Fibroblast of lung (primary cell): Measurements from ENCODE around the gene FBLN2. TPM values are rescaled to one million over a fixed set of nuclear protein-coding genes. Genes with fewer than 3 reads are reported as not detected.

Experiments used
- DNase-seq, 2 donors: peaks; one replicate each; pipeline versions ENCODE4 v3.0.0 to v3.0.0-alpha.2; 2010; ENCODE audit warnings: low read depth in 2 of 2
- H2AFZ ChIP-seq: 2 replicates; pipeline ENCODE4 v1.5.1; 2012; ENCODE audit warnings: low read length, control low read depth, inconsistent platforms
- H3K27ac ChIP-seq: 2 replicates; pipeline ENCODE4 v1.5.1; 2011; ENCODE audit warnings: low read length, control low read depth; ENCODE audit not compliant: insufficient read depth
- H3K27me3 ChIP-seq: 2 replicates; pipeline ENCODE4 v1.5.1; 2011; ENCODE audit warnings: mild to moderate bottlenecking, low read length; ENCODE audit not compliant: control insufficient read depth, insufficient read depth
- H3K36me3 ChIP-seq: 2 replicates; pipeline ENCODE4 v1.5.1; 2011; ENCODE audit warnings: low read length; ENCODE audit not compliant: control insufficient read depth, insufficient read depth
- H3K4me1 ChIP-seq: 2 replicates; pipeline ENCODE4 v1.5.1; 2011; ENCODE audit warnings: low read length; ENCODE audit not compliant: control insufficient read depth, insufficient read depth; ENCODE audit errors: extremely low read depth
- H3K4me2 ChIP-seq: 2 replicates; pipeline ENCODE4 v1.5.1; 2011; ENCODE audit warnings: low read length, control low read depth; ENCODE audit not compliant: insufficient read depth; ENCODE audit errors: extremely low read depth
- H3K4me3 ChIP-seq, 4 experiments: fragments of 200-600 bp in 1 of 4; sonication (generic) in 1 of 4; replicated peaks in 1 of 4; 2 replicates each; pipeline ENCODE4 v1.5.1; 2011 to 2016; ENCODE audit warnings: low read length in 4 of 4, low read depth in 3 of 4, mild to moderate bottlenecking in 3 of 4, control low read depth in 2 of 4, inconsistent platforms in 1 of 4, mixed read lengths in 1 of 4; ENCODE audit not compliant: insufficient read depth in 1 of 4; ENCODE audit errors: control extremely low read depth in 1 of 4
- H3K79me2 ChIP-seq: 2 replicates; pipeline ENCODE4 v1.5.1; 2012; ENCODE audit warnings: mild to moderate bottlenecking, low read length, inconsistent platforms; ENCODE audit not compliant: control insufficient read depth, insufficient read depth
- H3K9ac ChIP-seq: 2 replicates; pipeline ENCODE4 v1.5.1; 2011; ENCODE audit warnings: mild to moderate bottlenecking, low read length, control low read depth; ENCODE audit not compliant: insufficient read depth
- H3K9me3 ChIP-seq: 2 replicates; pipeline ENCODE4 v1.5.1; 2012; ENCODE audit warnings: low read depth, low read length; ENCODE audit not compliant: control insufficient read depth, insufficient read depth
- H4K20me1 ChIP-seq: 2 replicates; pipeline ENCODE4 v1.5.1; 2011; ENCODE audit warnings: low read length; ENCODE audit not compliant: control insufficient read depth, insufficient read depth; ENCODE audit errors: extremely low read depth
- CTCF ChIP-seq, 2 donors: IDR thresholded peaks in 1 of 2; conservative IDR thresholded peaks in 1 of 2; 1 replicate in 1 of 2; 2 replicates in 1 of 2; pipeline ENCODE4 v1.5.1; 2011 to 2012; ENCODE audit warnings: low read length in 2 of 2, control low read depth in 1 of 2, inconsistent platforms in 1 of 2, low read depth in 1 of 2, mild to moderate bottlenecking in 1 of 2
- EZH2 ChIP-seq: IDR thresholded peaks from 2 replicates; pipeline ENCODE4 v1.5.1; 2012; ENCODE audit warnings: low read length, control low read depth, mild to moderate bottlenecking; ENCODE audit errors: missing control alignments
- polyA plus RNA-seq, 2 donors: library from polyadenylated mRNA; depleted of rRNA in 1 of 2; stranded (reverse) in 1 of 2; unstranded in 1 of 2; fragments of >200 nt; gene quantifications; 2 replicates each; pipeline ENCODE4 v1.2.1, GENCODE V29; 2011 to 2012; ENCODE audit warnings: missing spikeins in 1 of 2
- total RNA-seq: library from RNA; depleted of rRNA; stranded (reverse); fragments of >200 nt; gene quantifications from 2 replicates; pipeline ENCODE4 v1.2.1, GENCODE V29; 2014

FBLN2 gene
- total and polyA plus RNA-seq, 2 donors (not counting 1 experiment from before 2014, with no cell fraction given), result 25.4 to 138 TPM

- Histone ChIP-seq H2AFZ (no peak overlapping the region), H3K27me3 (no peaks in the 10 kb centered on the region), H3K79me2 (no peaks in the 10 kb centered on the region), H4K20me1 (no peaks in the 10 kb centered on the region), H3K4me2 (peak overlapping the region; percentile 40), H3K9ac (no peak overlapping the region), H3K4me1 (no peaks in the 10 kb centered on the region), H3K4me3 (peak overlapping the region in 1 of 4 experiments; percentile 11), H3K36me3 (no peaks in the 10 kb centered on the region), H3K27ac (no peak overlapping the region), H3K9me3 (no peaks in the 10 kb centered on the region)
- no peak for TF ChIP-seq EZH2
- no peak for TF ChIP-seq CTCF (conservative IDR thresholded peaks at IDR 0.05 in 1 of 2, IDR thresholded peaks at IDR 0.05 in 1 of 2; ENCODE audit: low read depth in 1 of 2, low read length in 2 of 2)
- peak; percentile 57 to 74 for DNase-seq
Measured at GRCh38 chr3:13647298-13648059, 98.6 kb downstream of the FBLN2 start.

GRCh38 chr3:13648060-13649001 is 99.4 kb downstream of the FBLN2 start:
- Histone ChIP-seq H3K27ac (no peak overlapping the region), H3K9ac (no peak overlapping the region), H3K9me3 (no peaks in the 10 kb centered on the region), H3K27me3 (no peaks in the 10 kb centered on the region), H3K36me3 (no peaks in the 10 kb centered on the region), H3K4me1 (no peaks in the 10 kb centered on the region), H4K20me1 (no peaks in the 10 kb centered on the region), H3K79me2 (no peaks in the 10 kb centered on the region), H3K4me3 (peak overlapping the region in 1 of 4 experiments; percentile 11), H3K4me2 (peak overlapping the region; percentile 40), H2AFZ (no peak overlapping the region)
- DNase-seq, result peak; percentile 66 to 79
- TF ChIP-seq CTCF (conservative IDR thresholded peaks at IDR 0.05 in 1 of 2, IDR thresholded peaks at IDR 0.05 in 1 of 2; ENCODE audit: low read depth in 1 of 2, low read length in 2 of 2) (peak; percentile 95 to 99), EZH2 (no peak)
